ENCODE data around the gene BICDL2.

BICDL2 gene

GRCh38 chr16:2981899-2982250 is 54.9 kb downstream of the BICDL2 start:
- no peak for DNase-seq

- no peak for DNase-seq
These were observed 55.4 kb downstream of the BICDL2 start for GRCh38 chr16:2981177-2981898.

GRCh38 chr16:2980227-2981176 is 56.2 kb downstream of the BICDL2 start, which contains the start of gene PKMYT1:
TSS of gene PKMYT1 (minus strand) at chr16:2980446. CDS start at chr16:2979657, 789 bp downstream.
- peak; percentile 92 for DNase-seq

- peak; percentile 63 for DNase-seq
These were observed 57.0 kb downstream of the BICDL2 start for GRCh38 chr16:2979669-2980226.
